Right lobe of liver (tissue), 4 donors: ENCODE data around the gene SLC25A45.

Experiments
- CTCF ChIP-seq, 4 donors: fragments of 200-600 bp in 3 of 4; fragments of 450-650 bp in 1 of 4; IDR thresholded peaks; one replicate each; pipeline versions ENCODE4 v1.5.1 to v1.8.0; 2016 to 2022; ENCODE audit warnings: antibody characterized with exemption in 4 of 4, mild to moderate bottlenecking in 2 of 4
- POLR2A ChIP-seq: fragments of 450-650 bp; IDR thresholded peaks from one replicate; pipeline ENCODE4 v1.6.1; 2017; ENCODE audit warnings: antibody characterized with exemption, mild to moderate bottlenecking
- donor health status: DM: no; HTN: no; CAD: no.
- donor health status: DM: no; HTN: no; CAD: no.
- donor health status: DM: no; HTN: yes; CAD: no.

GRCh38 chr11:65355776-65356393 is 26.6 kb downstream of the SLC25A45 start:
- no peak for TF ChIP-seq CTCF (IDR thresholded peaks at IDR 0.05)
- no peak for TF ChIP-seq POLR2A
